ENCODE measurements around the gene GIMAP1.
"Not testable (repeated sequence)": the region's sequence is repeated elsewhere in the genome, so short reads cannot be mapped to it uniquely, and the experiment has no call there.

Gene GIMAP1

GRCh38 chr7:150680364-150680763, 36.0 kb upstream of the GIMAP1 start:
- H3K18ac ChIP-seq (ENCODE audit: low read depth in 1 of 2, low read length in 2 of 2); H3K14ac ChIP-seq (ENCODE audit: low read length in 2 of 2); H3K4me3 ChIP-seq (ENCODE audit: insufficient read depth in 1 of 2, low read depth in 1 of 2, low read length in 2 of 2); H3K27me3 ChIP-seq (ENCODE audit: control insufficient read depth in 1 of 2, insufficient read depth in 1 of 2, low read length in 2 of 2); H3K9me3 ChIP-seq (ENCODE audit: control insufficient read depth, low read length); H3K79me1 ChIP-seq (replicated peaks; ENCODE audit: low read length, poor library complexity, severe bottlenecking); H3K4me2 ChIP-seq (ENCODE audit: low read length, poor library complexity, severe bottlenecking); H2BK120ac ChIP-seq (ENCODE audit: low read depth, low read length); H3K36me3 ChIP-seq (ENCODE audit: control insufficient read depth in 1 of 2, insufficient read depth in 2 of 2, low read depth in 1 of 2, low read length in 2 of 2); H2BK5ac ChIP-seq (ENCODE audit: low read depth, low read length, poor library complexity, severe bottlenecking); H2AFZ ChIP-seq (ENCODE audit: low read depth, low read length); DNase-seq; H2AK5ac ChIP-seq (ENCODE audit: low read length, severe bottlenecking); H3K27ac ChIP-seq (ENCODE audit: low read length, poor library complexity, severe bottlenecking); H3K9ac ChIP-seq (ENCODE audit: low read length); H3K23ac ChIP-seq (ENCODE audit: low read length in 2 of 2); H3K4me1 ChIP-seq (ENCODE audit: control insufficient read depth, insufficient read depth, low read depth, low read length); H4K91ac ChIP-seq (ENCODE audit: low read length); H4K8ac ChIP-seq (ENCODE audit: low read length); H2BK12ac ChIP-seq (ENCODE audit: low read length in 2 of 2); H2BK15ac ChIP-seq (ENCODE audit: low read depth, poor library complexity, severe bottlenecking); H3K4ac ChIP-seq (ENCODE audit: low read depth in 1 of 2, low read length in 2 of 2): not testable (repeated sequence)
- no CpG with 5 or more reads among the region's 2 CpGs for WGBS

GRCh38 chr7:150685219-150686029, 31.0 kb upstream of the GIMAP1 start, which contains the start of gene GIMAP2:
Gene GIMAP2 (plus strand): TSS chr7:150685706. CDS start chr7:150687060, 1,354 bp downstream.
- no peak within 1 kb of the TSS for H2AK5ac ChIP-seq (ENCODE audit: low read length, severe bottlenecking)
- H3K79me1 ChIP-seq (replicated peaks; ENCODE audit: low read length, poor library complexity, severe bottlenecking), result no peaks in the 10 kb centered on the region
- H3K9me3 ChIP-seq (ENCODE audit: control insufficient read depth, low read length), result no peaks in the 10 kb centered on the region
- H3K4me2 ChIP-seq (ENCODE audit: low read length, poor library complexity, severe bottlenecking), result no peak within 1 kb of the TSS
- H3K36me3 ChIP-seq (ENCODE audit: control insufficient read depth in 1 of 2, insufficient read depth in 2 of 2, low read depth in 1 of 2, low read length in 2 of 2), result no peaks in the 10 kb centered on the region
- H3K18ac ChIP-seq (ENCODE audit: low read depth in 1 of 2, low read length in 2 of 2), result no peak within 1 kb of the TSS
- H3K27ac ChIP-seq (ENCODE audit: low read length, poor library complexity, severe bottlenecking), result no peak within 1 kb of the TSS
- peak within 1 kb of the TSS; percentile 44 for H2BK5ac ChIP-seq (ENCODE audit: low read depth, low read length, poor library complexity, severe bottlenecking)
- H3K4me1 ChIP-seq (ENCODE audit: control insufficient read depth, insufficient read depth, low read depth, low read length), result no peaks in the 10 kb centered on the region
- no peak within 1 kb of the TSS for H3K14ac ChIP-seq (ENCODE audit: low read length in 2 of 2)
- no peak within 1 kb of the TSS for H4K91ac ChIP-seq (ENCODE audit: low read length)
- H3K4me3 ChIP-seq (ENCODE audit: insufficient read depth in 1 of 2, low read depth in 1 of 2, low read length in 2 of 2), result peak within 1 kb of the TSS in 1 of 2 experiments; percentile 71
- no peaks in the 10 kb centered on the region for H3K27me3 ChIP-seq (ENCODE audit: control insufficient read depth in 1 of 2, insufficient read depth in 1 of 2, low read length in 2 of 2)
- no peak within 1 kb of the TSS for H2AFZ ChIP-seq (ENCODE audit: low read depth, low read length)
- H4K8ac ChIP-seq (ENCODE audit: low read length), result no peak within 1 kb of the TSS
- WGBS, result 24% methylated on average over 5 of the region's 6 CpGs
- no peak within 1 kb of the TSS for H2BK120ac ChIP-seq (ENCODE audit: low read depth, low read length)
- H2BK15ac ChIP-seq (ENCODE audit: low read depth, poor library complexity, severe bottlenecking), result no peak within 1 kb of the TSS
- H3K4ac ChIP-seq (ENCODE audit: low read depth in 1 of 2, low read length in 2 of 2), result no peak within 1 kb of the TSS
- H3K23ac ChIP-seq (ENCODE audit: low read length in 2 of 2), result no peak within 1 kb of the TSS
- peak within 1 kb of the TSS; percentile 83 for H3K9ac ChIP-seq (ENCODE audit: low read length)
- no peak for DNase-seq
- H2BK12ac ChIP-seq (ENCODE audit: low read length in 2 of 2), result no peak within 1 kb of the TSS

- H3K9ac ChIP-seq (ENCODE audit: low read length), result peak overlapping the region; percentile 83
- no peaks in the 10 kb centered on the region for H3K79me1 ChIP-seq (replicated peaks; ENCODE audit: low read length, poor library complexity, severe bottlenecking)
- H3K4me2 ChIP-seq (ENCODE audit: low read length, poor library complexity, severe bottlenecking), result no peak overlapping the region
- H2BK5ac ChIP-seq (ENCODE audit: low read depth, low read length, poor library complexity, severe bottlenecking), result no peak overlapping the region
- H3K27me3 ChIP-seq (ENCODE audit: control insufficient read depth in 1 of 2, insufficient read depth in 1 of 2, low read length in 2 of 2), result no peaks in the 10 kb centered on the region
- H2BK12ac ChIP-seq (ENCODE audit: low read length in 2 of 2), result no peak overlapping the region
- no peak overlapping the region for H3K14ac ChIP-seq (ENCODE audit: low read length in 2 of 2)
- no peak overlapping the region for H2BK120ac ChIP-seq (ENCODE audit: low read depth, low read length)
- H2AK5ac ChIP-seq (ENCODE audit: low read length, severe bottlenecking), result no peak overlapping the region
- no peak overlapping the region for H3K27ac ChIP-seq (ENCODE audit: low read length, poor library complexity, severe bottlenecking)
- WGBS, result 71% methylated on average over 6 of the region's 9 CpGs
- H3K18ac ChIP-seq (ENCODE audit: low read depth in 1 of 2, low read length in 2 of 2), result no peak overlapping the region
- H2AFZ ChIP-seq (ENCODE audit: low read depth, low read length), result no peak overlapping the region
- no peak overlapping the region for H3K4ac ChIP-seq (ENCODE audit: low read depth in 1 of 2, low read length in 2 of 2)
- H4K91ac ChIP-seq (ENCODE audit: low read length), result no peak overlapping the region
- no peaks in the 10 kb centered on the region for H3K9me3 ChIP-seq (ENCODE audit: control insufficient read depth, low read length)
- H4K8ac ChIP-seq (ENCODE audit: low read length), result no peak overlapping the region
- H3K23ac ChIP-seq (ENCODE audit: low read length in 2 of 2), result no peak overlapping the region
- no peak overlapping the region for H2BK15ac ChIP-seq (ENCODE audit: low read depth, poor library complexity, severe bottlenecking)
- no peaks in the 10 kb centered on the region for H3K36me3 ChIP-seq (ENCODE audit: control insufficient read depth in 1 of 2, insufficient read depth in 2 of 2, low read depth in 1 of 2, low read length in 2 of 2)
- no peaks in the 10 kb centered on the region for H3K4me1 ChIP-seq (ENCODE audit: control insufficient read depth, insufficient read depth, low read depth, low read length)
- H3K4me3 ChIP-seq (ENCODE audit: insufficient read depth in 1 of 2, low read depth in 1 of 2, low read length in 2 of 2), result peak overlapping the region in 1 of 2 experiments; percentile 71
- DNase-seq, result no peak
Measured at GRCh38 chr7:150686030-150686631, 30.3 kb upstream of the GIMAP1 start.

- no peaks in the 10 kb centered on the region for H3K27me3 ChIP-seq (ENCODE audit: control insufficient read depth in 1 of 2, insufficient read depth in 1 of 2, low read length in 2 of 2)
- no peak overlapping the region for H2BK5ac ChIP-seq (ENCODE audit: low read depth, low read length, poor library complexity, severe bottlenecking)
- no peak overlapping the region for H4K91ac ChIP-seq (ENCODE audit: low read length)
- no peak overlapping the region for H2AK5ac ChIP-seq (ENCODE audit: low read length, severe bottlenecking)
- H2AFZ ChIP-seq (ENCODE audit: low read depth, low read length), result no peak overlapping the region
- no peak overlapping the region for H3K27ac ChIP-seq (ENCODE audit: low read length, poor library complexity, severe bottlenecking)
- H3K79me1 ChIP-seq (replicated peaks; ENCODE audit: low read length, poor library complexity, severe bottlenecking), result no peaks in the 10 kb centered on the region
- H3K4me3 ChIP-seq (ENCODE audit: insufficient read depth in 1 of 2, low read depth in 1 of 2, low read length in 2 of 2), result no peak overlapping the region
- no peaks in the 10 kb centered on the region for H3K4me1 ChIP-seq (ENCODE audit: control insufficient read depth, insufficient read depth, low read depth, low read length)
- H3K9ac ChIP-seq (ENCODE audit: low read length), result no peak overlapping the region
- no peak for DNase-seq
- no peak overlapping the region for H3K4me2 ChIP-seq (ENCODE audit: low read length, poor library complexity, severe bottlenecking)
- no peak overlapping the region for H3K14ac ChIP-seq (ENCODE audit: low read length in 2 of 2)
- WGBS, result 76% methylated on average over 6 of the region's 6 CpGs
- no peak overlapping the region for H3K18ac ChIP-seq (ENCODE audit: low read depth in 1 of 2, low read length in 2 of 2)
- no peaks in the 10 kb centered on the region for H3K36me3 ChIP-seq (ENCODE audit: control insufficient read depth in 1 of 2, insufficient read depth in 2 of 2, low read depth in 1 of 2, low read length in 2 of 2)
- no peak overlapping the region for H3K23ac ChIP-seq (ENCODE audit: low read length in 2 of 2)
- H3K9me3 ChIP-seq (ENCODE audit: control insufficient read depth, low read length), result peaks cover 7% of the 10 kb centered on the region
- no peak overlapping the region for H2BK120ac ChIP-seq (ENCODE audit: low read depth, low read length)
- H4K8ac ChIP-seq (ENCODE audit: low read length), result no peak overlapping the region
- H2BK12ac ChIP-seq (ENCODE audit: low read length in 2 of 2), result no peak overlapping the region
- no peak overlapping the region for H3K4ac ChIP-seq (ENCODE audit: low read depth in 1 of 2, low read length in 2 of 2)
- H2BK15ac ChIP-seq (ENCODE audit: low read depth, poor library complexity, severe bottlenecking), result no peak overlapping the region
Measured at GRCh38 chr7:150688630-150689029, 27.8 kb upstream of the GIMAP1 start.
